Ishikawa (cell line): Measurements from ENCODE around the gene NLRP1.

Experiments
- CEBPB ChIP-seq: IDR thresholded peaks from 2 replicates; pipeline ENCODE4 v1.6.1; 2012
- CREB1 ChIP-seq: IDR thresholded peaks from 2 replicates; pipeline ENCODE4 v1.6.1; 2012; ENCODE audit warnings: low read depth
- EGR1 ChIP-seq: IDR thresholded peaks from 2 replicates; pipeline ENCODE4 v1.6.1; 2012
- EP300 ChIP-seq: IDR thresholded peaks from 2 replicates; pipeline ENCODE4 v1.6.1; 2012; ENCODE audit warnings: borderline replicate concordance
- FOXM1 ChIP-seq: IDR thresholded peaks from 2 replicates; pipeline ENCODE4 v1.6.1; 2012; ENCODE audit warnings: low read depth, borderline replicate concordance
- MAX ChIP-seq: IDR thresholded peaks from 2 replicates; pipeline ENCODE4 v1.6.1; 2012
- NFIC ChIP-seq: IDR thresholded peaks from 2 replicates; pipeline ENCODE4 v1.6.1; 2012
- RAD21 ChIP-seq: IDR thresholded peaks from 2 replicates; pipeline ENCODE4 v1.6.1; 2012; ENCODE audit warnings: low read depth
- REST ChIP-seq: IDR thresholded peaks from 2 replicates; pipeline ENCODE4 v1.6.1; 2012; ENCODE audit warnings: low read depth, mild to moderate bottlenecking
- TAF1 ChIP-seq: IDR thresholded peaks from 2 replicates; pipeline ENCODE4 v1.6.1; 2012; ENCODE audit warnings: low read depth, mild to moderate bottlenecking
- TCF12 ChIP-seq: IDR thresholded peaks from 2 replicates; pipeline ENCODE4 v1.6.1; 2012; ENCODE audit warnings: low read depth
- TEAD4 ChIP-seq: IDR thresholded peaks from 2 replicates; pipeline ENCODE4 v1.6.1; 2012
- USF1 ChIP-seq: IDR thresholded peaks from 2 replicates; pipeline ENCODE4 v1.6.1; 2012
- YY1 ChIP-seq: IDR thresholded peaks from 2 replicates; pipeline ENCODE4 v1.6.1; 2012; ENCODE audit warnings: low read depth
- ZBTB7A ChIP-seq: IDR thresholded peaks from 2 replicates; pipeline ENCODE4 v1.6.1; 2012; ENCODE audit warnings: low read depth

The NLRP1 gene

GRCh38 chr17:5531085-5531418 lies 53.3 kb downstream of the NLRP1 start:
- TF ChIP-seq ZBTB7A = no peak
- TF ChIP-seq YY1 = no peak
- TF ChIP-seq CEBPB = no peak
- no peak for TF ChIP-seq TAF1
- no peak for TF ChIP-seq USF1
- TF ChIP-seq FOXM1 = no peak
- TF ChIP-seq TEAD4 = no peak
- TF ChIP-seq EP300 = no peak
- no peak for TF ChIP-seq CREB1
- no peak for TF ChIP-seq EGR1
- TF ChIP-seq RAD21 = no peak
- no peak for TF ChIP-seq REST
- no peak for TF ChIP-seq MAX
- TF ChIP-seq TCF12 = no peak
- TF ChIP-seq NFIC = no peak

GRCh38 chr17:5530265-5531084 lies 53.8 kb downstream of the NLRP1 start:
- no peak for TF ChIP-seq REST
- TF ChIP-seq YY1 = no peak
- no peak for TF ChIP-seq TEAD4
- TF ChIP-seq RAD21 = no peak
- TF ChIP-seq CREB1 = no peak
- no peak for TF ChIP-seq TCF12
- no peak for TF ChIP-seq NFIC
- no peak for TF ChIP-seq EGR1
- TF ChIP-seq MAX = no peak
- no peak for TF ChIP-seq ZBTB7A
- TF ChIP-seq CEBPB = no peak
- no peak for TF ChIP-seq USF1

- TF ChIP-seq NFIC = no peak
- TF ChIP-seq REST = no peak
- TF ChIP-seq USF1 = no peak
- TF ChIP-seq TCF12 = no peak
- no peak for TF ChIP-seq CEBPB
- no peak for TF ChIP-seq EGR1
- TF ChIP-seq YY1 = no peak
- no peak for TF ChIP-seq ZBTB7A
- no peak for TF ChIP-seq MAX
- no peak for TF ChIP-seq EP300
- TF ChIP-seq CREB1 = no peak
- TF ChIP-seq RAD21 = no peak
- no peak for TF ChIP-seq TAF1
- TF ChIP-seq TEAD4 = no peak
Observed at GRCh38 chr17:5527601-5528250, 56.6 kb downstream of the NLRP1 start.
